ENCODE measurements around the gene THSD7B.

DNA sequence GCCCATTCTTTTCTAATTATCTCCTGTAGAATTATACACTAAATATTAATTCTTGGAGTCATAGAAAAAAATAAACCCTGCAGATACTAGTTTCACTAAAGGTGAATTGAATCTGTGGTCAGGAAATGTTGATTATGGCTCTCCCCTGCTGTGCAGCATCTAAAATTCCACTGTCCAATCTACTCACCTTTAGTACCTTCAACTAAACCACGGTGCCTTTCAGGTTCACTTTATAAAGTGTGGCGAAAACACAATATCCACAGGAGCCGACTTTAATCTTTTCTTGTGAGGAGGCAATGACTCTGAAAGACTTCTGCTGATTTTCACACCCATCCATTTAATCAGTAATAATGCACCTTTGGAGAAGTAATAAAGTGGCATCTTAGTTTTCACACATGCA is 402.3 kb downstream of the THSD7B start:
- no peak for TF ChIP-seq ZNF565 (CRISPR knock-in tag; conservative IDR thresholded peaks at IDR 0.05; ENCODE audit: low read depth)
- TF ChIP-seq, protein P1, sequence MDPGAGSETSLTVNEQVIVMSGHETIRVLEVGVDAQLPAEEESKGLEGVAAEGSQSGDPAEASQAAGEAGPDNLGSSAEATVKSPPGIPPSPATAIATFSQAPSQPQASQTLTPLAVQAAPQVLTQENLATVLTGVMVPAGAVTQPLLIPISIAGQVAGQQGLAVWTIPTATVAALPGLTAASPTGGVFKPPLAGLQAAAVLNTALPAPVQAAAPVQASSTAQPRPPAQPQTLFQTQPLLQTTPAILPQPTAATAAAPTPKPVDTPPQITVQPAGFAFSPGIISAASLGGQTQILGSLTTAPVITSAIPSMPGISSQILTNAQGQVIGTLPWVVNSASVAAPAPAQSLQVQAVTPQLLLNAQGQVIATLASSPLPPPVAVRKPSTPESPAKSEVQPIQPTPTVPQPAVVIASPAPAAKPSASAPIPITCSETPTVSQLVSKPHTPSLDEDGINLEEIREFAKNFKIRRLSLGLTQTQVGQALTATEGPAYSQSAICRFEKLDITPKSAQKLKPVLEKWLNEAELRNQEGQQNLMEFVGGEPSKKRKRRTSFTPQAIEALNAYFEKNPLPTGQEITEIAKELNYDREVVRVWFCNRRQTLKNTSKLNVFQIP (CRISPR knock-in tag; IDR thresholded peaks at IDR 0.05; ENCODE audit: borderline replicate concordance, low read depth) = no peak
- TF ChIP-seq ZFP3 (CRISPR knock-in tag; IDR thresholded peaks at IDR 0.05) = no peak
- TF ChIP-seq, protein P2, sequence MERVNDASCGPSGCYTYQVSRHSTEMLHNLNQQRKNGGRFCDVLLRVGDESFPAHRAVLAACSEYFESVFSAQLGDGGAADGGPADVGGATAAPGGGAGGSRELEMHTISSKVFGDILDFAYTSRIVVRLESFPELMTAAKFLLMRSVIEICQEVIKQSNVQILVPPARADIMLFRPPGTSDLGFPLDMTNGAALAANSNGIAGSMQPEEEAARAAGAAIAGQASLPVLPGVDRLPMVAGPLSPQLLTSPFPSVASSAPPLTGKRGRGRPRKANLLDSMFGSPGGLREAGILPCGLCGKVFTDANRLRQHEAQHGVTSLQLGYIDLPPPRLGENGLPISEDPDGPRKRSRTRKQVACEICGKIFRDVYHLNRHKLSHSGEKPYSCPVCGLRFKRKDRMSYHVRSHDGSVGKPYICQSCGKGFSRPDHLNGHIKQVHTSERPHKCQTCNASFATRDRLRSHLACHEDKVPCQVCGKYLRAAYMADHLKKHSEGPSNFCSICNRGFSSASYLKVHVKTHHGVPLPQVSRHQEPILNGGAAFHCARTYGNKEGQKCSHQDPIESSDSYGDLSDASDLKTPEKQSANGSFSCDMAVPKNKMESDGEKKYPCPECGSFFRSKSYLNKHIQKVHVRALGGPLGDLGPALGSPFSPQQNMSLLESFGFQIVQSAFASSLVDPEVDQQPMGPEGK (CRISPR knock-in tag; IDR thresholded peaks at IDR 0.05; ENCODE audit: borderline replicate concordance) = no peak
- TF ChIP-seq CSDC2 (CRISPR knock-in tag; IDR thresholded peaks at IDR 0.05) = no peak
- TF ChIP-seq ZC3H10 (CRISPR knock-in tag; IDR thresholded peaks at IDR 0.05) = no peak
- TF ChIP-seq RARB (CRISPR knock-in tag; IDR thresholded peaks at IDR 0.05) = no peak
- no peak for TF ChIP-seq ZNF8 (CRISPR knock-in tag; IDR thresholded peaks at IDR 0.05)
- TF ChIP-seq BACH2 (CRISPR knock-in tag; IDR thresholded peaks at IDR 0.05; ENCODE audit: borderline replicate concordance) = no peak
- TF ChIP-seq, protein P3, sequence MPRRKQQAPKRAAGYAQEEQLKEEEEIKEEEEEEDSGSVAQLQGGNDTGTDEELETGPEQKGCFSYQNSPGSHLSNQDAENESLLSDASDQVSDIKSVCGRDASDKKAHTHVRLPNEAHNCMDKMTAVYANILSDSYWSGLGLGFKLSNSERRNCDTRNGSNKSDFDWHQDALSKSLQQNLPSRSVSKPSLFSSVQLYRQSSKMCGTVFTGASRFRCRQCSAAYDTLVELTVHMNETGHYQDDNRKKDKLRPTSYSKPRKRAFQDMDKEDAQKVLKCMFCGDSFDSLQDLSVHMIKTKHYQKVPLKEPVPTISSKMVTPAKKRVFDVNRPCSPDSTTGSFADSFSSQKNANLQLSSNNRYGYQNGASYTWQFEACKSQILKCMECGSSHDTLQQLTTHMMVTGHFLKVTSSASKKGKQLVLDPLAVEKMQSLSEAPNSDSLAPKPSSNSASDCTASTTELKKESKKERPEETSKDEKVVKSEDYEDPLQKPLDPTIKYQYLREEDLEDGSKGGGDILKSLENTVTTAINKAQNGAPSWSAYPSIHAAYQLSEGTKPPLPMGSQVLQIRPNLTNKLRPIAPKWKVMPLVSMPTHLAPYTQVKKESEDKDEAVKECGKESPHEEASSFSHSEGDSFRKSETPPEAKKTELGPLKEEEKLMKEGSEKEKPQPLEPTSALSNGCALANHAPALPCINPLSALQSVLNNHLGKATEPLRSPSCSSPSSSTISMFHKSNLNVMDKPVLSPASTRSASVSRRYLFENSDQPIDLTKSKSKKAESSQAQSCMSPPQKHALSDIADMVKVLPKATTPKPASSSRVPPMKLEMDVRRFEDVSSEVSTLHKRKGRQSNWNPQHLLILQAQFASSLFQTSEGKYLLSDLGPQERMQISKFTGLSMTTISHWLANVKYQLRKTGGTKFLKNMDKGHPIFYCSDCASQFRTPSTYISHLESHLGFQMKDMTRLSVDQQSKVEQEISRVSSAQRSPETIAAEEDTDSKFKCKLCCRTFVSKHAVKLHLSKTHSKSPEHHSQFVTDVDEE (CRISPR knock-in tag; IDR thresholded peaks at IDR 0.05) = no peak
- TF ChIP-seq, protein P4, sequence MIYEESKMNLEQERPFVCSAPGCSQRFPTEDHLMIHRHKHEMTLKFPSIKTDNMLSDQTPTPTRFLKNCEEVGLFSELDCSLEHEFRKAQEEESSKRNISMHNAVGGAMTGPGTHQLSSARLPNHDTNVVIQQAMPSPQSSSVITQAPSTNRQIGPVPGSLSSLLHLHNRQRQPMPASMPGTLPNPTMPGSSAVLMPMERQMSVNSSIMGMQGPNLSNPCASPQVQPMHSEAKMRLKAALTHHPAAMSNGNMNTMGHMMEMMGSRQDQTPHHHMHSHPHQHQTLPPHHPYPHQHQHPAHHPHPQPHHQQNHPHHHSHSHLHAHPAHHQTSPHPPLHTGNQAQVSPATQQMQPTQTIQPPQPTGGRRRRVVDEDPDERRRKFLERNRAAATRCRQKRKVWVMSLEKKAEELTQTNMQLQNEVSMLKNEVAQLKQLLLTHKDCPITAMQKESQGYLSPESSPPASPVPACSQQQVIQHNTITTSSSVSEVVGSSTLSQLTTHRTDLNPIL (CRISPR knock-in tag; IDR thresholded peaks at IDR 0.05; ENCODE audit: low read depth) = no peak
- no peak for TF ChIP-seq GLIS3 (CRISPR knock-in tag; IDR thresholded peaks at IDR 0.05)
- TF ChIP-seq ZFP30 (CRISPR knock-in tag; IDR thresholded peaks at IDR 0.05) = no peak
- TF ChIP-seq ARNTL (CRISPR knock-in tag; IDR thresholded peaks at IDR 0.05; ENCODE audit: borderline replicate concordance, low read depth) = no peak

Measured in SK-N-SH treated with all-trans-retinoic acid at 6 μM for 48 hours (cell line).